GM12878 (cell line): ENCODE measurements around the gene SEMA3B. TPM values are rescaled to one million over a fixed set of nuclear protein-coding genes. Genes with fewer than 3 reads are reported as not detected.

ENCODE experiments used
- ATAC-seq: fragments of 200-7000 bp; cut with Tn5 transposase; 3 replicates; pipeline ENCODE4 v1.9.1; 2020; ENCODE audit warnings: mild to moderate bottlenecking, moderate library complexity
- BruUV-seq: library from RNA; stranded (reverse); fragments of 400-500 nt; replicated peaks from 2 replicates; lab custom pipeline; 2021; lab: Mats Ljungman, UMichigan
- CTCF ChIA-PET: fragments of 300-600 bp; sonication (Branson Sonifier 250); formaldehyde crosslinking; extraction: SDS; loops from one replicate; lab custom pipeline; 2021; ENCODE audit warnings: inconsistent platforms; lab: Yijun Ruan, JAX
- POLR2A ChIA-PET: fragments of 350-600 bp; formaldehyde crosslinking; extraction: SDS; loops from one replicate; lab custom pipeline; 2021; ENCODE audit warnings: inconsistent platforms; lab: Charles Lee
- RAD21 ChIA-PET: fragments of 300-600 bp; sonication (Branson Sonifier 250); formaldehyde crosslinking; loops from one replicate; lab custom pipeline; 2023; ENCODE audit warnings: antibody characterized with exemption; ENCODE audit not compliant: unreplicated experiment; lab: Charles Lee
- SMC1A ChIA-PET: fragments of 300-600 bp; sonication (Branson Sonifier 250); formaldehyde crosslinking; loops from one replicate; lab custom pipeline; 2023; ENCODE audit not compliant: unreplicated experiment, uncharacterized antibody; lab: Charles Lee
- DNase-seq: peaks from one replicate; pipeline ENCODE4 v3.0.0-alpha.2; 2011; ENCODE audit warnings: low read depth, low spot score
- FAIRE-seq: peaks from 3 replicates; lab custom pipeline; 2011; peaks lifted over from hg19 to GRCh38; lab: Jason Lieb, UNC
- H2AFZ ChIP-seq: 2 replicates; pipeline ENCODE4 v1.6.0; 2011; ENCODE audit warnings: low read depth, low read length, control low read depth; ENCODE audit not compliant: control insufficient read depth
- H3K27ac ChIP-seq: 2 replicates; pipeline ENCODE4 v1.5.1; 2011; ENCODE audit warnings: control low read depth; ENCODE audit not compliant: control insufficient read depth, insufficient read depth
- H3K27me3 ChIP-seq, 2 experiments: replicated peaks in 1 of 2; 2 replicates each; pipeline versions ENCODE4 v1.6.0 to v1.6.1; 2011; ENCODE audit warnings: low read length in 1 of 2; ENCODE audit not compliant: control insufficient read depth in 2 of 2, insufficient read depth in 2 of 2
- H3K36me3 ChIP-seq, 2 experiments: 2 replicates each; pipeline ENCODE4 v1.5.1; 2011; ENCODE audit warnings: low read length in 1 of 2; ENCODE audit not compliant: control insufficient read depth in 2 of 2, insufficient read depth in 2 of 2
- H3K4me1 ChIP-seq: 2 replicates; pipeline ENCODE4 v1.6.1; 2011; ENCODE audit warnings: mild to moderate bottlenecking, low read length, moderate library complexity, mixed read lengths; ENCODE audit not compliant: control insufficient read depth, insufficient read depth
- H3K4me2 ChIP-seq: 2 replicates; pipeline ENCODE4 v1.6.0; 2011; ENCODE audit warnings: control low read depth; ENCODE audit not compliant: control insufficient read depth, insufficient read depth
- H3K4me3 ChIP-seq: fragments of 200-600 bp; sonication (generic); 2 replicates; pipeline ENCODE4 v1.5.1; 2016
- H3K79me2 ChIP-seq: 2 replicates; pipeline ENCODE4 v1.6.0; 2011; ENCODE audit warnings: low read length; ENCODE audit not compliant: control insufficient read depth, insufficient read depth
- H3K9ac ChIP-seq: 2 replicates; pipeline ENCODE4 v1.8.0; 2011; ENCODE audit warnings: low read length, control low read depth, mixed read lengths; ENCODE audit not compliant: control insufficient read depth, insufficient read depth
- H3K9me3 ChIP-seq: replicated peaks from 3 replicates; pipeline ENCODE4 v1.5.1; 2011; ENCODE audit warnings: mild to moderate bottlenecking, low read length; ENCODE audit not compliant: control insufficient read depth, insufficient read depth
- H4K20me1 ChIP-seq: 2 replicates; pipeline ENCODE4 v1.6.0; 2011; ENCODE audit not compliant: control insufficient read depth, insufficient read depth
- ATF7 ChIP-seq: fragments of 450-650 bp; IDR thresholded peaks from 2 replicates; pipeline ENCODE4 v1.6.1; 2016; ENCODE audit warnings: low read depth, mild to moderate bottlenecking
- CBX5 ChIP-seq: sonication (generic); IDR thresholded peaks from 2 replicates; pipeline ENCODE4 v1.6.1; 2016; ENCODE audit warnings: low read depth, moderate library complexity, mild to moderate bottlenecking, inconsistent platforms
- CHD1 ChIP-seq: IDR thresholded peaks from 2 replicates; pipeline ENCODE4 v1.6.1; 2012; ENCODE audit warnings: low read depth, low read length, improper control_type of control experiment
- DPF2 ChIP-seq: fragments of 450-650 bp; IDR thresholded peaks from 2 replicates; pipeline ENCODE4 v1.6.1; 2017; ENCODE audit warnings: mild to moderate bottlenecking
- IKZF2 ChIP-seq, 2 experiments: fragments of 450-650 bp; IDR thresholded peaks; 2 replicates each; pipeline ENCODE4 v1.6.1; 2017; ENCODE audit warnings: mild to moderate bottlenecking in 2 of 2, moderate library complexity in 2 of 2
- POLR2A ChIP-seq: IDR thresholded peaks from 2 replicates; pipeline ENCODE4 v1.6.1; 2011; ENCODE audit warnings: low read depth, mild to moderate bottlenecking, low read length
- RUNX3 ChIP-seq: IDR thresholded peaks from 2 replicates; pipeline ENCODE4 v1.6.1; 2012; ENCODE audit warnings: low read length, inconsistent platforms
- STAT1 ChIP-seq: fragments of 450-650 bp; conservative IDR thresholded peaks from 2 replicates; pipeline ENCODE4 v1.6.1; 2014; ENCODE audit warnings: antibody characterized with exemption, mild to moderate bottlenecking
- TAF1 ChIP-seq: IDR thresholded peaks from 2 replicates; pipeline ENCODE4 v1.6.1; 2011; ENCODE audit warnings: mild to moderate bottlenecking, low read depth, low read length, borderline replicate concordance
- ZBED1 ChIP-seq: IDR thresholded peaks from 2 replicates; pipeline ENCODE4 v1.6.1; 2016; ENCODE audit warnings: borderline replicate concordance
- WGBS: methylation state at CpG from one replicate; pipeline ENCODE4 v1.1.6; 2016; ENCODE audit warnings: low lambda C conversion rate; ENCODE audit not compliant: insufficient replicate concordance, insufficient coverage; ENCODE audit errors: missing lambda C conversion rate; 5-methylcytosine and 5-hydroxymethylcytosine counted together
- in situ Hi-C: fragments of 300-500 bp; cut with MboI; formaldehyde crosslinking; loops from 9 replicates; pipeline ENCODE4 v1.14.3; 2018; ENCODE audit warnings: mixed read lengths
- intact Hi-C: fragments of 100-400 bp; cut with micrococcal nuclease; formaldehyde crosslinking; loops from one replicate; pipeline ENCODE4 v1.14.2; 2022; ENCODE audit not compliant: unreplicated experiment
- polyA plus RNA-seq, 11 experiments: library from polyadenylated mRNA; depleted of rRNA in 4 of 11; unstranded in 6 of 11; stranded (reverse) in 5 of 11; fragments of >200 nt; fragmentation: Nextera tagmentation in 4 of 11; fragmentation: Illumina TruSeq in 1 of 11; extraction: Ambion mirVana in 4 of 11; extraction: Trizol in 1 of 11; gene quantifications; 1 replicate in 1 of 11; 2 replicates in 10 of 11; pipeline versions ENCODE4 v1.2.1 to v1.2.3, GENCODE V29; 2011 to 2016; ENCODE audit warnings: inconsistent platforms in 2 of 11, missing spikeins in 2 of 11, low read depth in 1 of 11
- total RNA-seq, 4 experiments: library from RNA; depleted of rRNA in 3 of 4; stranded (reverse); fragments of >200 nt in 3 of 4; fragmentation: Illumina TruSeq in 1 of 4; extraction: Trizol in 1 of 4; gene quantifications; 2 replicates each; pipeline versions ENCODE4 v1.2.1 to v1.2.3, GENCODE V29; 2013 to 2021
- TF ChIP-seq, protein P1 (sequence below): fragments of 450-650 bp; IDR thresholded peaks from 2 replicates; pipeline ENCODE4 v1.6.1; 2017; ENCODE audit warnings: mild to moderate bottlenecking, moderate library complexity
- TF ChIP-seq, protein P2 (sequence below): fragments of 150-350 bp; IDR thresholded peaks from 2 replicates; pipeline ENCODE4 v1.6.1; 2014; ENCODE audit warnings: mild to moderate bottlenecking, low read depth, low read length
- TF ChIP-seq, protein P3 (sequence below): fragments of 450-650 bp; IDR thresholded peaks from 2 replicates; pipeline ENCODE4 v1.6.1; 2018; ENCODE audit warnings: mild to moderate bottlenecking, low read depth, moderate library complexity; ENCODE audit not compliant: partially characterized antibody

The SEMA3B gene
- total and polyA plus RNA-seq, 10 of the 15 experiments (the other 5 are each of a cell fraction or from before 2014, with no cell fraction given) = 0.06 to 0.59 (median 0.14) TPM; not detected in 2

DNA sequence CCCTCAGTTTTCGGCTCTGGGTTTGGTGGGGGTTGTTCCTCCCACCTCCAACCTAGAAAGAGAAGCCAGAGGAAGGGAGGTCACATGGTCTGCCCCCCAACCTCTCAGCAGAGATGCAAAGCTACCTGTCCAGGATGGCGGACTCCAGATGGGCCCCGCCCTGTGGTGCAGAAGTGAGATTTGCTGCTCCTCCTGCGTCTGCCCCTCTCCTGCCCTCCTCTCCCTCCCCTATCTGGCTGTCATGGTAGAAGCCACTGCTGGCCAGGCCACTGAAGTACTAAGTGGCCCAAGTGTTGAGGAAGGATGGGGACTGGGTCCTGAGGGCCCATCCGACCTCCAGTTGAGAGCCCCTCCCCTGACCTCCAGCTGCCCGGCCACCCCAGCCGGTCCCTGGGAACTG, 2.1 kb upstream of the SEMA3B start:
- H3K9ac ChIP-seq = no peak overlapping the region
- no peak overlapping the region for H2AFZ ChIP-seq
- CTCF ChIA-PET = interaction anchor here (1.0 to 1.9 kb wide), 3 partner anchors 19 to 40 kb away, joined by 3 to 6 read pairs (median 6); no protein-coding TSS in a partner anchor
- TF ChIP-seq CBX5 = no peak
- no peak for TF ChIP-seq POLR2A
- TF ChIP-seq IKZF2 (IDR thresholded peaks at IDR 0.05) = no peak
- no peak for TF ChIP-seq ZBED1
- no peak for TF ChIP-seq STAT1
- no peak for TF ChIP-seq CHD1
- TF ChIP-seq DPF2 = no peak
- no peak for TF ChIP-seq RUNX3
- TF ChIP-seq, protein P1, sequence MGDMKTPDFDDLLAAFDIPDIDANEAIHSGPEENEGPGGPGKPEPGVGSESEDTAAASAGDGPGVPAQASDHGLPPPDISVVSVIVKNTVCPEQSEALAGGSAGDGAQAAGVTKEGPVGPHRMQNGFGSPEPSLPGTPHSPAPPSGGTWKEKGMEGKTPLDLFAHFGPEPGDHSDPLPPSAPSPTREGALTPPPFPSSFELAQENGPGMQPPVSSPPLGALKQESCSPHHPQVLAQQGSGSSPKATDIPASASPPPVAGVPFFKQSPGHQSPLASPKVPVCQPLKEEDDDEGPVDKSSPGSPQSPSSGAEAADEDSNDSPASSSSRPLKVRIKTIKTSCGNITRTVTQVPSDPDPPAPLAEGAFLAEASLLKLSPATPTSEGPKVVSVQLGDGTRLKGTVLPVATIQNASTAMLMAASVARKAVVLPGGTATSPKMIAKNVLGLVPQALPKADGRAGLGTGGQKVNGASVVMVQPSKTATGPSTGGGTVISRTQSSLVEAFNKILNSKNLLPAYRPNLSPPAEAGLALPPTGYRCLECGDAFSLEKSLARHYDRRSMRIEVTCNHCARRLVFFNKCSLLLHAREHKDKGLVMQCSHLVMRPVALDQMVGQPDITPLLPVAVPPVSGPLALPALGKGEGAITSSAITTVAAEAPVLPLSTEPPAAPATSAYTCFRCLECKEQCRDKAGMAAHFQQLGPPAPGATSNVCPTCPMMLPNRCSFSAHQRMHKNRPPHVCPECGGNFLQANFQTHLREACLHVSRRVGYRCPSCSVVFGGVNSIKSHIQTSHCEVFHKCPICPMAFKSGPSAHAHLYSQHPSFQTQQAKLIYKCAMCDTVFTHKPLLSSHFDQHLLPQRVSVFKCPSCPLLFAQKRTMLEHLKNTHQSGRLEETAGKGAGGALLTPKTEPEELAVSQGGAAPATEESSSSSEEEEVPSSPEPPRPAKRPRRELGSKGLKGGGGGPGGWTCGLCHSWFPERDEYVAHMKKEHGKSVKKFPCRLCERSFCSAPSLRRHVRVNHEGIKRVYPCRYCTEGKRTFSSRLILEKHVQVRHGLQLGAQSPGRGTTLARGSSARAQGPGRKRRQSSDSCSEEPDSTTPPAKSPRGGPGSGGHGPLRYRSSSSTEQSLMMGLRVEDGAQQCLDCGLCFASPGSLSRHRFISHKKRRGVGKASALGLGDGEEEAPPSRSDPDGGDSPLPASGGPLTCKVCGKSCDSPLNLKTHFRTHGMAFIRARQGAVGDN = no peak
- no peak for TF ChIP-seq TAF1
- TF ChIP-seq, protein P2, sequence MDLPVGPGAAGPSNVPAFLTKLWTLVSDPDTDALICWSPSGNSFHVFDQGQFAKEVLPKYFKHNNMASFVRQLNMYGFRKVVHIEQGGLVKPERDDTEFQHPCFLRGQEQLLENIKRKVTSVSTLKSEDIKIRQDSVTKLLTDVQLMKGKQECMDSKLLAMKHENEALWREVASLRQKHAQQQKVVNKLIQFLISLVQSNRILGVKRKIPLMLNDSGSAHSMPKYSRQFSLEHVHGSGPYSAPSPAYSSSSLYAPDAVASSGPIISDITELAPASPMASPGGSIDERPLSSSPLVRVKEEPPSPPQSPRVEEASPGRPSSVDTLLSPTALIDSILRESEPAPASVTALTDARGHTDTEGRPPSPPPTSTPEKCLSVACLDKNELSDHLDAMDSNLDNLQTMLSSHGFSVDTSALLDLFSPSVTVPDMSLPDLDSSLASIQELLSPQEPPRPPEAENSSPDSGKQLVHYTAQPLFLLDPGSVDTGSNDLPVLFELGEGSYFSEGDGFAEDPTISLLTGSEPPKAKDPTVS = no peak
- TF ChIP-seq, protein P3, sequence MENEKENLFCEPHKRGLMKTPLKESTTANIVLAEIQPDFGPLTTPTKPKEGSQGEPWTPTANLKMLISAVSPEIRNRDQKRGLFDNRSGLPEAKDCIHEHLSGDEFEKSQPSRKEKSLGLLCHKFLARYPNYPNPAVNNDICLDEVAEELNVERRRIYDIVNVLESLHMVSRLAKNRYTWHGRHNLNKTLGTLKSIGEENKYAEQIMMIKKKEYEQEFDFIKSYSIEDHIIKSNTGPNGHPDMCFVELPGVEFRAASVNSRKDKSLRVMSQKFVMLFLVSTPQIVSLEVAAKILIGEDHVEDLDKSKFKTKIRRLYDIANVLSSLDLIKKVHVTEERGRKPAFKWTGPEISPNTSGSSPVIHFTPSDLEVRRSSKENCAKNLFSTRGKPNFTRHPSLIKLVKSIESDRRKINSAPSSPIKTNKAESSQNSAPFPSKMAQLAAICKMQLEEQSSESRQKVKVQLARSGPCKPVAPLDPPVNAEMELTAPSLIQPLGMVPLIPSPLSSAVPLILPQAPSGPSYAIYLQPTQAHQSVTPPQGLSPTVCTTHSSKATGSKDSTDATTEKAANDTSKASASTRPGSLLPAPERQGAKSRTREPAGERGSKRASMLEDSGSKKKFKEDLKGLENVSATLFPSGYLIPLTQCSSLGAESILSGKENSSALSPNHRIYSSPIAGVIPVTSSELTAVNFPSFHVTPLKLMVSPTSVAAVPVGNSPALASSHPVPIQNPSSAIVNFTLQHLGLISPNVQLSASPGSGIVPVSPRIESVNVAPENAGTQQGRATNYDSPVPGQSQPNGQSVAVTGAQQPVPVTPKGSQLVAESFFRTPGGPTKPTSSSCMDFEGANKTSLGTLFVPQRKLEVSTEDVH = no peak
- TF ChIP-seq ATF7 = no peak
- peaks cover 0 to 4% of the 10 kb centered on the region in 2 experiments; a peak in 1 of 4 replicates for H3K27me3 ChIP-seq
- no peak overlapping the region for H3K4me2 ChIP-seq
- no peaks in the 10 kb centered on the region for H3K4me1 ChIP-seq
- BruUV-seq = no TSS peak
- no peaks in the 10 kb centered on the region for H3K79me2 ChIP-seq
- POLR2A ChIA-PET = interaction anchor here (0.5 kb wide), 1 partner anchor 30 kb away, joined by 4 read pairs; no protein-coding TSS in a partner anchor
- no peak overlapping the region for H3K27ac ChIP-seq
- SMC1A ChIA-PET = no interaction called here
- no peaks in the 10 kb centered on the region for H3K36me3 ChIP-seq
- in situ Hi-C loops = no loop called here
- H3K9me3 ChIP-seq = no peaks in the 10 kb centered on the region
- DNase-seq = no peak
- H3K4me3 ChIP-seq = no peak overlapping the region
- intact Hi-C loops = no loop called here
- no peak for FAIRE-seq
- RAD21 ChIA-PET = interaction anchor here (1.4 kb wide), 1 partner anchor 20 kb away, joined by 3 read pairs; no protein-coding TSS in a partner anchor
- WGBS = 35% methylated on average over 7 of the region's 7 CpGs
- H4K20me1 ChIP-seq = no peaks in the 10 kb centered on the region
- ATAC-seq = no peak
